GM12865 (cell line): ENCODE results near the gene AIFM3.

ENCODE experiments used
- DNase-seq: peaks from one replicate; pipeline ENCODE4 v3.0.0; 2010; ENCODE audit warnings: low read depth
- H3K4me3 ChIP-seq: 2 replicates; pipeline ENCODE4 v1.5.1; 2011; ENCODE audit warnings: mild to moderate bottlenecking, low read depth, low read length, control low read depth
- TF ChIP-seq, protein P1 (sequence below): IDR thresholded peaks from 2 replicates; pipeline ENCODE4 v1.5.1; 2011; ENCODE audit warnings: low read length, control low read depth, low read depth, inconsistent platforms; ENCODE audit not compliant: insufficient read depth; ENCODE audit errors: missing control alignments

The AIFM3 gene

GRCh38 chr22:20949698-20950183 is 17.3 kb upstream of the AIFM3 start:
- TF ChIP-seq, protein P1, sequence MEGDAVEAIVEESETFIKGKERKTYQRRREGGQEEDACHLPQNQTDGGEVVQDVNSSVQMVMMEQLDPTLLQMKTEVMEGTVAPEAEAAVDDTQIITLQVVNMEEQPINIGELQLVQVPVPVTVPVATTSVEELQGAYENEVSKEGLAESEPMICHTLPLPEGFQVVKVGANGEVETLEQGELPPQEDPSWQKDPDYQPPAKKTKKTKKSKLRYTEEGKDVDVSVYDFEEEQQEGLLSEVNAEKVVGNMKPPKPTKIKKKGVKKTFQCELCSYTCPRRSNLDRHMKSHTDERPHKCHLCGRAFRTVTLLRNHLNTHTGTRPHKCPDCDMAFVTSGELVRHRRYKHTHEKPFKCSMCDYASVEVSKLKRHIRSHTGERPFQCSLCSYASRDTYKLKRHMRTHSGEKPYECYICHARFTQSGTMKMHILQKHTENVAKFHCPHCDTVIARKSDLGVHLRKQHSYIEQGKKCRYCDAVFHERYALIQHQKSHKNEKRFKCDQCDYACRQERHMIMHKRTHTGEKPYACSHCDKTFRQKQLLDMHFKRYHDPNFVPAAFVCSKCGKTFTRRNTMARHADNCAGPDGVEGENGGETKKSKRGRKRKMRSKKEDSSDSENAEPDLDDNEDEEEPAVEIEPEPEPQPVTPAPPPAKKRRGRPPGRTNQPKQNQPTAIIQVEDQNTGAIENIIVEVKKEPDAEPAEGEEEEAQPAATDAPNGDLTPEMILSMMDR: no peak
- H3K4me3 ChIP-seq: no peak overlapping the region
- DNase-seq: no peak

DNA sequence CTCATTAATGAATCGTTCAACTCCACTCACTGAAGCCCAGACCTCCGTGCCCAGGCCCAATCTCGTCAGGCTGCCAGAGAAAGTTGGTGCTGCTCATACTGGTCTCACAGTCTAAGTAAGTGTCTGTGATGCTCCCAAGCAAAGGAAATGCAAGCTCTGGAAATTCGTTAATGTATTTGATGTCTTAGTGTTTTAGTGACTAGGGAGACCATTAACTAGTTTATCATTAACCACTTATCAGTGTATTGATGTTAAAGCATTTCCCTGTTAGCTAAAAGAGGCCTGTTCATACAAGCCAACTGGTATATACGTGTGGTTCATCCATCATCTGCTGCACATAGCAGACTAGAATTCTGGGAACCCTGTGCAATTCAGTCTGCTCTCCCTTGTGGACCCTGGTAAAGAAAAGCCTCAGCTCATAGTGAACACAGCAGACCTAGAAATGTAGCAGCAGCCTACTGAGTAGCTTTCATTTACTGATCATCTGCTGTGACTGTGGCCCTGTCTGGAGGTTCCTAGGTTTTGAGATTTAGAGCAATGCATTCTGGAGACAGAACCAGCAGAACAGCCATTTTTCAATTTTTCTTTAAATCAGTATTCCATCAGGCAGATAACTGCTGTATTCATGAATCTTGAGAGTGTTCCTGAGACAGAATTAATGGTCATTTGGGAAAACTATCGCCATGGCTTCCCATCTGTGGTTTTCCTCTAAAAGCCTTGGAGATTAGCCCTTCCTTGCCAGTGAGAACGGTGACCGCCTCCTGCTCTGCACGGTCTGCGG is 15.7 kb upstream of the AIFM3 start:
- TF ChIP-seq, protein P1: no peak
- DNase-seq: no peak

GRCh38 chr22:20951932-20952380 is 15.1 kb upstream of the AIFM3 start:
- TF ChIP-seq, protein P1: no peak
- DNase-seq: no peak
- no peak overlapping the region for H3K4me3 ChIP-seq

More for the DNA sequence above, 15.7 kb upstream of the AIFM3 start:
- H3K4me3 ChIP-seq: no peak overlapping the region

GRCh38 chr22:20952544-20953341 is 14.3 kb upstream of the AIFM3 start:
- no peak overlapping the region for H3K4me3 ChIP-seq
- DNase-seq: no peak
- TF ChIP-seq, protein P1: no peak

GRCh38 chr22:20953342-20953608 is 13.8 kb upstream of the AIFM3 start:
- no peak for DNase-seq
- H3K4me3 ChIP-seq: no peak overlapping the region
- TF ChIP-seq, protein P1: no peak

- DNase-seq: no peak
- TF ChIP-seq, protein P1: no peak
- no peak overlapping the region for H3K4me3 ChIP-seq
Measured at GRCh38 chr22:20953668-20954500, 13.2 kb upstream of the AIFM3 start.
